Suprapubic skin (tissue), 4 donors: ENCODE results near the gene SYT12.

Experiments
- CTCF ChIP-seq, 2 donors: fragments of 200-600 bp in 1 of 2; fragments of 450-650 bp in 1 of 2; sonication (generic) in 1 of 2; IDR thresholded peaks; one replicate each; pipeline ENCODE4 v1.5.1; 2016 to 2019; ENCODE audit warnings: antibody characterized with exemption in 2 of 2, mild to moderate bottlenecking in 1 of 2, moderate library complexity in 1 of 2
- EP300 ChIP-seq: sonication (generic); formaldehyde crosslinking; IDR thresholded peaks from one replicate; pipeline ENCODE4 v1.6.1; 2017; ENCODE audit warnings: antibody characterized with exemption
- POLR2A ChIP-seq, 2 donors: fragments of 450-650 bp; IDR thresholded peaks; one replicate each; pipeline ENCODE4 v1.6.1; 2017; ENCODE audit warnings: antibody characterized with exemption in 2 of 2, mild to moderate bottlenecking in 2 of 2, moderate library complexity in 2 of 2
- POLR2AphosphoS5 ChIP-seq, 3 donors: sonication (generic); formaldehyde crosslinking; IDR thresholded peaks; one replicate each; pipeline ENCODE4 v1.6.1; 2017; ENCODE audit warnings: antibody characterized with exemption in 3 of 3

GRCh38 chr11:67057205-67057672, 34.3 kb downstream of the SYT12 start:
- TF ChIP-seq POLR2A (IDR thresholded peaks at IDR 0.05): no peak
- no peak for TF ChIP-seq POLR2AphosphoS5 (IDR thresholded peaks at IDR 0.05)
- no peak for TF ChIP-seq CTCF (IDR thresholded peaks at IDR 0.05)
- no peak for TF ChIP-seq EP300
